Vagina (tissue), 2 donors: ENCODE measurements around the gene PIK3CB. TPM values are rescaled to one million over a fixed set of nuclear protein-coding genes. Genes with fewer than 3 reads are reported as not detected.
"Not testable (repeated sequence)": the region's sequence is repeated elsewhere in the genome, so short reads cannot be mapped to it uniquely, and the experiment has no call there.

Experiments
- DNase-seq, 2 donors: peaks; one replicate each; pipeline ENCODE4 v3.0.0-alpha.2; 2017; ENCODE audit errors: extremely low spot score in 2 of 2
- H3K27ac ChIP-seq: fragments of 200-600 bp; sonication (generic); one replicate; pipeline ENCODE4 v1.5.1; 2019
- H3K27me3 ChIP-seq: fragments of 200-600 bp; sonication (generic); one replicate; pipeline ENCODE4 v1.5.1; 2019
- H3K36me3 ChIP-seq, 2 donors: fragments of 200-600 bp; sonication (generic); one replicate each; pipeline ENCODE4 v1.5.1; 2017 to 2019
- H3K4me1 ChIP-seq: fragments of 200-600 bp; sonication (generic); one replicate; pipeline ENCODE4 v1.5.1; 2019
- H3K4me3 ChIP-seq, 2 donors: fragments of 200-600 bp; sonication (generic); 1 replicate in 1 of 2; 2 replicates in 1 of 2; pipeline ENCODE4 v1.5.1; 2016 to 2019
- H3K9me3 ChIP-seq: fragments of 200-600 bp; sonication (generic); one replicate; pipeline ENCODE4 v1.5.1; 2019
- POLR2A ChIP-seq, 2 donors: fragments of 450-650 bp; IDR thresholded peaks; one replicate each; pipeline ENCODE4 v1.6.1; 2017; ENCODE audit warnings: antibody characterized with exemption in 2 of 2, mild to moderate bottlenecking in 2 of 2, moderate library complexity in 2 of 2
- POLR2AphosphoS5 ChIP-seq, 2 donors: sonication (generic); formaldehyde crosslinking; IDR thresholded peaks; one replicate each; pipeline ENCODE4 v1.9.0; 2017; ENCODE audit warnings: antibody characterized with exemption in 2 of 2, mild to moderate bottlenecking in 2 of 2, low read depth in 1 of 2; ENCODE audit not compliant: insufficient read depth in 1 of 2
- intact Hi-C: fragments of 100-400 bp; cut with DNase I; formaldehyde crosslinking; loops from one replicate; pipeline ENCODE4 v1.15.1; 2023
- total RNA-seq: library from RNA; depleted of rRNA; stranded (reverse); fragments of >200 nt; gene quantifications from one replicate; pipeline ENCODE4 v1.2.3, GENCODE V29; 2016
- TF ChIP-seq, protein P1 (sequence below), 3 experiments: fragments of 450-650 bp in 2 of 3; fragments of 200-600 bp in 1 of 3; sonication (generic) in 1 of 3; IDR thresholded peaks; one replicate each; pipeline ENCODE4 v1.5.1; 2017 to 2019; ENCODE audit warnings: antibody characterized with exemption in 3 of 3, mild to moderate bottlenecking in 2 of 3, moderate library complexity in 2 of 3

The PIK3CB gene
- total RNA-seq, 1 donor from 2014 or later, result 31.9 TPM

DNA sequence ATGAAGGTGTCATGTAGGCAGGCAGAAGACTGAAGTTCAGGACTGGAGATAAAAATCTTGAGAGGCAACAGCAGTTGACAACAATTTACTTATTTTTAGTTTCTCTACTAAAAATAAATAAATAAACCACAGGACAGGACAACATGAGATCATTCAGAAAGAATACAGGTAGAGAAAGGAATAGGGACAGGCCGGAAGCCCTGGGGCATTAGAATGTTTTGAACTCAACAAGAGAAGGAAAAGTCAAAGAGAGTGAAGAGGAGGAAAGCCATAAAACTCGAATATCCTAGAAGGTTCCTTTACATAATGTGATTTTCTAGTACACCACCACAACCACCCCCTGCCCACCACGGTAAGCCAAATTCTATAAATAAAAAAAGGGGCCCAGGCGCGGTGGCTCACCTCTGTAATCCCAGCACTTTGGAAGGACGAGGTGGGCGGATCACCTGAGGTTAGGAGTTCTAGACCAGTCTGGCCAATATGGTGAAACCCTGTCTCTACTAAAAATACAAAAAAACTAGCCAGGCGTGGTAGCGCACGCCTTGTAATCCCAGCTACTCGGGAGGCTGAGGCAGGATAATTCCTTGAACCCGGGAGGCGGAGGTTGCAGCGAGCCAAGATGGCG is 4.7 kb downstream of the PIK3CB start:
- DNase-seq, result no peak

DNA sequence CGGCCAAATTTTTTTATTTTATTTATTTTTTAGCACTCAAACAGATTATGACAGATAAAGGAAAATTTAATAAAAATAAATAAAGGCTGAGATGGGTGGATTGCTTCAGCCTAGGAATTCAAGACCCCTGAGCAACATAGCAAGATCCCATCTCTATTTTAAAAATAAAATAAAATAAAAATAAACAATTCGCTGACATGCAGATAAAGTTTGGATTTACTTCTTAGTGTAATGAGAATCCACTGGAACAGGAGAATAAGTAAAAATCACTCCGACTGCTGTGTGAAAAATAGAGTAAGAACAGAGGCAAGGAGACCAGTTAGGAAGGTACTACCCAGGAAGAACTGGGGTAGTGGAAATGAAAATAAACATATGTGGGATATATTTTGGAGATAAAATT is 5.6 kb downstream of the PIK3CB start:
- H3K36me3 ChIP-seq, result no peaks in the 10 kb centered on the region
- DNase-seq, result no peak
- TF ChIP-seq, protein P1, sequence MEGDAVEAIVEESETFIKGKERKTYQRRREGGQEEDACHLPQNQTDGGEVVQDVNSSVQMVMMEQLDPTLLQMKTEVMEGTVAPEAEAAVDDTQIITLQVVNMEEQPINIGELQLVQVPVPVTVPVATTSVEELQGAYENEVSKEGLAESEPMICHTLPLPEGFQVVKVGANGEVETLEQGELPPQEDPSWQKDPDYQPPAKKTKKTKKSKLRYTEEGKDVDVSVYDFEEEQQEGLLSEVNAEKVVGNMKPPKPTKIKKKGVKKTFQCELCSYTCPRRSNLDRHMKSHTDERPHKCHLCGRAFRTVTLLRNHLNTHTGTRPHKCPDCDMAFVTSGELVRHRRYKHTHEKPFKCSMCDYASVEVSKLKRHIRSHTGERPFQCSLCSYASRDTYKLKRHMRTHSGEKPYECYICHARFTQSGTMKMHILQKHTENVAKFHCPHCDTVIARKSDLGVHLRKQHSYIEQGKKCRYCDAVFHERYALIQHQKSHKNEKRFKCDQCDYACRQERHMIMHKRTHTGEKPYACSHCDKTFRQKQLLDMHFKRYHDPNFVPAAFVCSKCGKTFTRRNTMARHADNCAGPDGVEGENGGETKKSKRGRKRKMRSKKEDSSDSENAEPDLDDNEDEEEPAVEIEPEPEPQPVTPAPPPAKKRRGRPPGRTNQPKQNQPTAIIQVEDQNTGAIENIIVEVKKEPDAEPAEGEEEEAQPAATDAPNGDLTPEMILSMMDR (IDR thresholded peaks at IDR 0.05), result no peak
- TF ChIP-seq POLR2A (IDR thresholded peaks at IDR 0.05) (no peak), POLR2AphosphoS5 (IDR thresholded peaks at IDR 0.05; ENCODE audit: insufficient read depth in 1 of 2, low read depth in 1 of 2) (no peak)
- H3K27ac ChIP-seq, result no peak overlapping the region
- H3K9me3 ChIP-seq, result no peaks in the 10 kb centered on the region
- intact Hi-C loops, result no loop called here
- H3K4me3 ChIP-seq, result no peak overlapping the region
- H3K4me1 ChIP-seq, result peaks cover 13% of the 10 kb centered on the region
- H3K27me3 ChIP-seq, result no peaks in the 10 kb centered on the region

More for the DNA sequence above, 4.7 kb downstream of the PIK3CB start:
- Histone ChIP-seq H3K9me3 (no peaks in the 10 kb centered on the region), H3K4me3 (no peak overlapping the region), H3K27ac (no peak overlapping the region), H3K36me3 (no peaks in the 10 kb centered on the region), H3K4me1 (peaks cover 10% of the 10 kb centered on the region), H3K27me3 (no peaks in the 10 kb centered on the region)
- TF ChIP-seq POLR2A (IDR thresholded peaks at IDR 0.05) (no peak), POLR2AphosphoS5 (IDR thresholded peaks at IDR 0.05; ENCODE audit: insufficient read depth in 1 of 2, low read depth in 1 of 2) (no peak)
- TF ChIP-seq, protein P1 (IDR thresholded peaks at IDR 0.05), result no peak
- intact Hi-C loops, result loop anchor here (10.0 kb wide), 1 partner anchor 225 kb away; the partner anchor contains the start of gene FAIM

DNA sequence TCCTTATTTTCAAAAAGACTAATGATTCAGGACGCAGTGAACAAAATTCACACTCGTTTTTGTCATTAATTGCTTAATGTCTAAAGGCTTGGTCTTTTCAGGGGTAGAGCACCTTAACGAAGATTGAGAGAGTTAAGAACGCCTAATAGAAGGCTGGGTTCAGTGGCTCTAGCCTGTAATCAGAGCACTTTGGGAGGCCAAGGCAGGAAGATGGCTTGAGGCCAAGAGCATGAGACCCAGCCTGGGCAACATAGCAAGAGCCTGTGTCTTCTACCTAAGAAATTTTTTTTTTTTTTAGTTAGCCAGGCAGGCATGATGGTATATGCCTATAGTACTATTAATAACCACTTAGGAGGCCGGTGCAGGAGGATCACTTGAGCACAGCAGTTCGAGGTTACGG is 7.5 kb downstream of the PIK3CB start:
- intact Hi-C loops, result no loop called here
- no peaks in the 10 kb centered on the region for H3K36me3 ChIP-seq
- TF ChIP-seq POLR2A (IDR thresholded peaks at IDR 0.05) (no peak), POLR2AphosphoS5 (IDR thresholded peaks at IDR 0.05; ENCODE audit: insufficient read depth in 1 of 2, low read depth in 1 of 2) (no peak)
- TF ChIP-seq, protein P1 (IDR thresholded peaks at IDR 0.05), result no peak
- no peaks in the 10 kb centered on the region for H3K9me3 ChIP-seq
- H3K27ac ChIP-seq, result no peak overlapping the region
- DNase-seq, result no peak
- no peaks in the 10 kb centered on the region for H3K27me3 ChIP-seq
- no peak overlapping the region for H3K4me3 ChIP-seq
- H3K4me1 ChIP-seq, result peaks cover 8% of the 10 kb centered on the region

DNA sequence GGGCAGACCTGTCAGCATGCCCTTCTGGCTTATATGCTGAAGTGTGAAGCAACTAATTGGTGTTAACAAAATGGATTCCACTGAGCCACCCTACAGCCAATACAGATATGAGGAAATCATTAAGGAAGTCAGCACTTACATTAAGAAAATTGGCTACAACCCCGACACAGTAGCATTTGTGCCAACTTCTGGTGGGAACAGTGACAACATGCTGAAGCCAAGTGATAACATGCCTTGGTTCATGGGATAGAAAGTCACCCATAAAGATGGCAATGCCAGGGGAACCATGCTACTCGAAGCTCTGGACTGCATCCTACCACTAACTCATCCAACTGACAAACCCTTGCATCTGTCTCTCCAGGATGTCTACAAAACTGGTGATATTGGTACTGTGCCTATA is 9.4 kb downstream of the PIK3CB start:
- intact Hi-C loops, result no loop called here
- H3K36me3 ChIP-seq, result no peaks in the 10 kb centered on the region
- TF ChIP-seq POLR2AphosphoS5 (IDR thresholded peaks at IDR 0.05; ENCODE audit: insufficient read depth in 1 of 2, low read depth in 1 of 2), result no peak
- TF ChIP-seq POLR2A (IDR thresholded peaks at IDR 0.05), result no peak
- no peaks in the 10 kb centered on the region for H3K9me3 ChIP-seq
- no peak overlapping the region for H3K27ac ChIP-seq
- H3K4me3 ChIP-seq, result no peak overlapping the region
- DNase-seq, result no peak
- peaks cover 8% of the 10 kb centered on the region for H3K4me1 ChIP-seq
- H3K27me3 ChIP-seq, result no peaks in the 10 kb centered on the region

DNA sequence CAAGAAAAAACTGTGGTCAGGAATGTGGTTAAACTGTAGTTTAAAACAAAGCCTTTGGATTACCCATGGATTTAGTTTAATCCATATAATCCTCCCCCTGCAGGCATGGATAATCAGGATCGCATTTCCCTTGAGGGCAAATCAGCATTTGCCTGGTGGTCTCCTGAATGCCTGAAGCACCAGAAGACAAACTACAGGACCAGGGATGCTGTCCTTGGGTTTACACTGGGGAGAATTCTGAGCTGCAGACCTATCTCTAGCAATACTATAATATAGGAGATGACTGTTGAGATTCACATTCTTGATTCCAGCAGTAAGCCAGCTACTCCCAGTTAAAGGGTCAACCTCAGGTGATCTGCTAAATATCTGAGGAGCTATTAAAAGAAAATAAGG is 10.6 kb downstream of the PIK3CB start:
- intact Hi-C loops, result no loop called here
- no peaks in the 10 kb centered on the region for H3K27me3 ChIP-seq
- H3K27ac ChIP-seq, result no peak overlapping the region
- DNase-seq, result no peak
- no peaks in the 10 kb centered on the region for H3K36me3 ChIP-seq
- no peak overlapping the region for H3K4me3 ChIP-seq
- H3K4me1 ChIP-seq, result peaks cover 8% of the 10 kb centered on the region
- TF ChIP-seq, protein P1 (IDR thresholded peaks at IDR 0.05), result no peak
- no peak for TF ChIP-seq POLR2AphosphoS5 (IDR thresholded peaks at IDR 0.05; ENCODE audit: insufficient read depth in 1 of 2, low read depth in 1 of 2)
- TF ChIP-seq POLR2A (IDR thresholded peaks at IDR 0.05), result no peak
- H3K9me3 ChIP-seq, result no peaks in the 10 kb centered on the region

DNA sequence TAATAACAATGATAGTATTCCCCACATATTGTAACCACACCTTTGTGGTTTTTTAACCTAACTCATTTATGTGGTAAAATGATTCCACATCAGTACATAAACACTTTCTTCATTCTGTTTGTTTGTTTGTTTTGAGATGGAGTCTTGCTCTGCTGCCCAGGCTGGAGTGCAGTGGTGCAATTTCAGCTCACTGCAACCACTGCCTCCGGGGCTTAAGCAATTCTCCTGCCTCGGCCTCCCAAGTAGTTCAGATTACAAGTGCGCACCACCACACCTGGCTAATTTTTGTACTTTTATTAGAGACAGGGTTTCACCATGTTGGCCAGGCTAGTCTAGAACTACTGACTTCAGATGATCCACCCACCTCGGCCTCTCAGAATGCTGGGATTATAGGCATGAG is 14.3 kb downstream of the PIK3CB start:
- H3K27me3 ChIP-seq, H3K36me3 ChIP-seq, H3K4me3 ChIP-seq, H3K9me3 ChIP-seq, H3K27ac ChIP-seq, DNase-seq, intact Hi-C loops: not testable (repeated sequence)
- peaks cover 15% of the 10 kb centered on the region for H3K4me1 ChIP-seq
